HEK293 (cell line): ENCODE data around the gene INPP5F.
"Not testable (repeated sequence)": the region's sequence is repeated elsewhere in the genome, so short reads cannot be mapped to it uniquely, and the experiment has no call there.

ENCODE experiments used
- CTCF ChIA-PET: fragments of 350-600 bp; formaldehyde crosslinking; extraction: SDS; loops from one replicate; lab custom pipeline; 2021; ENCODE audit warnings: antibody characterized with exemption; lab: Yijun Ruan, JAX
- POLR2A ChIA-PET: fragments of 300-600 bp; formaldehyde crosslinking; extraction: SDS; loops from one replicate; lab custom pipeline; 2020; ENCODE audit warnings: antibody characterized with exemption, inconsistent platforms; lab: Yijun Ruan, JAX
- H3K27ac ChIP-seq: fragments of 200-500 bp; sonication (Bioruptor generic); 2 replicates; pipeline ENCODE4 v1.5.1; 2014; ENCODE audit warnings: low read depth, low read length, control low read depth, inconsistent platforms; ENCODE audit errors: extremely low read depth
- H3K36me3 ChIP-seq, 2 experiments: fragments of 200-500 bp in 1 of 2; sonication (Bioruptor generic) in 1 of 2; 1 replicate in 1 of 2; 2 replicates in 1 of 2; pipeline ENCODE4 v1.5.1; 2014 to 2017; ENCODE audit warnings: inconsistent platforms in 2 of 2, low read length in 2 of 2; ENCODE audit not compliant: control insufficient read depth in 2 of 2, insufficient read depth in 1 of 2
- H3K4me1 ChIP-seq: fragments of 200-500 bp; sonication (Bioruptor generic); 2 replicates; pipeline ENCODE4 v1.5.1; 2014; ENCODE audit warnings: mild to moderate bottlenecking, low read length, inconsistent platforms; ENCODE audit not compliant: control insufficient read depth, insufficient read depth
- H3K4me3 ChIP-seq: 2 replicates; pipeline ENCODE4 v1.5.1; 2011; ENCODE audit warnings: low read depth, mild to moderate bottlenecking, control low read depth, low read length, moderate library complexity
- H3K9me3 ChIP-seq: fragments of 200-500 bp; sonication (Bioruptor generic); 2 replicates; pipeline ENCODE4 v1.5.1; 2014; ENCODE audit warnings: low read depth, low read length, inconsistent platforms; ENCODE audit not compliant: control insufficient read depth, insufficient read depth
- ATF2 ChIP-seq: fragments of 450-650 bp; formaldehyde crosslinking; IDR thresholded peaks from 2 replicates; pipeline ENCODE4 v1.5.1; 2016; ENCODE audit warnings: missing biosample characterization, missing genetic modification characterization, low read depth
- IKZF3 ChIP-seq: fragments of 450-650 bp; IDR thresholded peaks from 2 replicates; pipeline ENCODE4 v1.5.0; 2018; ENCODE audit warnings: missing biosample characterization, mild to moderate bottlenecking, missing genetic modification characterization, moderate library complexity
- INSM2 ChIP-seq: fragments of 450-650 bp; formaldehyde crosslinking; IDR thresholded peaks from 2 replicates; pipeline ENCODE4 v1.5.1; 2016; ENCODE audit warnings: missing biosample characterization, missing genetic modification characterization
- KLF17 ChIP-seq: fragments of 450-650 bp; formaldehyde crosslinking; IDR thresholded peaks from 2 replicates; pipeline ENCODE4 v1.5.1; 2016; ENCODE audit warnings: missing biosample characterization, missing genetic modification characterization
- KLF8 ChIP-seq: fragments of 450-650 bp; formaldehyde crosslinking; IDR thresholded peaks from 2 replicates; pipeline ENCODE4 v1.5.1; 2016; ENCODE audit warnings: missing biosample characterization, missing genetic modification characterization
- PRDM6 ChIP-seq: fragments of 450-650 bp; formaldehyde crosslinking; IDR thresholded peaks from 2 replicates; pipeline ENCODE4 v1.5.1; 2017; ENCODE audit warnings: missing biosample characterization, missing genetic modification characterization
- SP7 ChIP-seq: fragments of 450-650 bp; formaldehyde crosslinking; IDR thresholded peaks from 2 replicates; pipeline ENCODE4 v1.5.1; 2016; ENCODE audit warnings: missing biosample characterization, missing genetic modification characterization
- WT1 ChIP-seq: fragments of 450-650 bp; formaldehyde crosslinking; IDR thresholded peaks from 2 replicates; pipeline ENCODE4 v1.5.1; 2016; ENCODE audit warnings: missing biosample characterization, missing genetic modification characterization
- ZBTB48 ChIP-seq: fragments of 450-650 bp; formaldehyde crosslinking; IDR thresholded peaks from 2 replicates; pipeline ENCODE4 v1.5.1; 2016; ENCODE audit warnings: missing biosample characterization, missing genetic modification characterization
- ZNF239 ChIP-seq: fragments of 450-650 bp; formaldehyde crosslinking; IDR thresholded peaks from 2 replicates; pipeline ENCODE4 v1.5.1; 2016; ENCODE audit warnings: missing biosample characterization, missing genetic modification characterization
- ZNF335 ChIP-seq: fragments of 450-650 bp; formaldehyde crosslinking; conservative IDR thresholded peaks from 2 replicates; pipeline ENCODE4 v1.5.1; 2016; ENCODE audit warnings: missing biosample characterization, missing genetic modification characterization
- ZNF366 ChIP-seq: fragments of 450-650 bp; formaldehyde crosslinking; conservative IDR thresholded peaks from 2 replicates; pipeline ENCODE4 v1.5.1; 2016; ENCODE audit warnings: missing biosample characterization, missing genetic modification characterization
- ZNF394 ChIP-seq: fragments of 450-650 bp; formaldehyde crosslinking; IDR thresholded peaks from 2 replicates; pipeline ENCODE4 v1.5.1; 2016; ENCODE audit warnings: missing biosample characterization, missing genetic modification characterization, mild to moderate bottlenecking, moderate library complexity, borderline replicate concordance
- ZNF518A ChIP-seq: fragments of 450-650 bp; formaldehyde crosslinking; conservative IDR thresholded peaks from 2 replicates; pipeline ENCODE4 v1.5.1; 2016; ENCODE audit warnings: low read depth, missing biosample characterization, missing genetic modification characterization

The INPP5F gene

GRCh38 chr10:119786117-119786769, 60.4 kb downstream of the INPP5F start (continued):
- TF ChIP-seq ATF2 (tag by site-specific recombination) (0 out of 2 replicates have a peak, but pooled peaks have one; percentile 18), WT1 (tag by site-specific recombination) (peak; percentile 71), ZNF239 (tag by site-specific recombination) (no peak), SP7 (peak; percentile 71), PRDM6 (tag by site-specific recombination) (peak; percentile 65), ZNF366 (peak; percentile 64), KLF8 (tag by site-specific recombination) (0 out of 2 replicates have a peak, but pooled peaks have one; percentile 33), ZNF394 (tag by site-specific recombination) (no peak), ZNF518A (no peak), IKZF3 (tag by site-specific recombination) (peak; percentile 79), KLF17 (no peak; the same call in 1 of the 2 replicates), INSM2 (tag by site-specific recombination) (peak; percentile 65; the same call in 1 of the 2 replicates), ZBTB48 (tag by site-specific recombination) (peak; percentile 40; the same call in 1 of the 2 replicates), ZNF335 (peak; percentile 50; the same call in 1 of the 2 replicates)

GRCh38 chr10:119795101-119795500, 69.3 kb downstream of the INPP5F start:
- H3K36me3 ChIP-seq, H3K27ac ChIP-seq, H3K4me1 ChIP-seq, H3K4me3 ChIP-seq, H3K9me3 ChIP-seq, CTCF ChIA-PET, POLR2A ChIA-PET: not testable (repeated sequence)
